K562 (cell line): ENCODE data around the gene ZBTB33.

Experiments
- FOS ChIP-seq: IDR thresholded peaks from 3 replicates; pipeline ENCODE4 v1.6.1; 2011; ENCODE audit not compliant: insufficient read length; ENCODE audit errors: extremely low read depth
- FOXK2 ChIP-seq, 2 experiments: fragments of 450-650 bp; IDR thresholded peaks in 1 of 2; conservative IDR thresholded peaks in 1 of 2; 2 replicates each; pipeline ENCODE4 v1.6.1; 2016; ENCODE audit warnings: low read depth in 2 of 2, mild to moderate bottlenecking in 1 of 2
- IFI16 ChIP-seq: fragments of 250-450 bp; sonication (Bioruptor Pico); IDR thresholded peaks from 2 replicates; pipeline ENCODE4 v2.1.2; 2022; ENCODE audit warnings: mild to moderate bottlenecking, inconsistent platforms
- PCBP1 ChIP-seq: fragments of 200-400 bp; formaldehyde crosslinking; IDR thresholded peaks from 2 replicates; pipeline ENCODE4 v1.6.1; 2018; ENCODE audit warnings: mild to moderate bottlenecking, low read depth, low read length; ENCODE audit not compliant: poor library complexity, severe bottlenecking
- PML ChIP-seq: IDR thresholded peaks from 2 replicates; pipeline ENCODE4 v1.6.1; 2012; ENCODE audit warnings: low read length, inconsistent platforms
- RAD51 ChIP-seq: fragments of 450-650 bp; IDR thresholded peaks from 2 replicates; pipeline ENCODE4 v1.7.1; 2016; ENCODE audit warnings: low read depth, mild to moderate bottlenecking, borderline replicate concordance
- SIN3B ChIP-seq: fragments of 450-650 bp; IDR thresholded peaks from 2 replicates; pipeline ENCODE4 v1.6.1; 2017; ENCODE audit warnings: low read depth, mild to moderate bottlenecking, moderate library complexity
- SPI1 ChIP-seq: IDR thresholded peaks from 2 replicates; pipeline ENCODE4 v1.6.1; 2011; ENCODE audit warnings: low read depth, low read length, control low read depth, borderline replicate concordance
- YBX1 ChIP-seq: fragments of 450-650 bp; IDR thresholded peaks from 2 replicates; pipeline ENCODE4 v1.7.1; 2016; ENCODE audit warnings: mild to moderate bottlenecking
- ZC3H11A ChIP-seq: IDR thresholded peaks from 2 replicates; pipeline ENCODE4 v1.6.1; 2012; ENCODE audit warnings: low read depth, low read length, improper control_type of control experiment
- ZFP36 ChIP-seq: fragments of 150-350 bp; IDR thresholded peaks from 2 replicates; pipeline ENCODE4 v1.6.1; 2018; ENCODE audit warnings: low read length, low read depth; ENCODE audit not compliant: partially characterized antibody
- ZZZ3 ChIP-seq: fragments of 450-650 bp; IDR thresholded peaks from 2 replicates; pipeline ENCODE4 v1.6.1; 2016; ENCODE audit warnings: antibody characterized with exemption, mild to moderate bottlenecking, moderate library complexity
- TF ChIP-seq, protein P1 (sequence below), 3 experiments: IDR thresholded peaks in 2 of 3; conservative IDR thresholded peaks in 1 of 3; 2 replicates each; pipeline ENCODE4 v1.5.1; 2011 to 2012; ENCODE audit warnings: low read length in 3 of 3, mild to moderate bottlenecking in 3 of 3, control low read depth in 2 of 3, improper control_type of control experiment in 1 of 3, inconsistent platforms in 1 of 3, low read depth in 1 of 3, mixed read lengths in 1 of 3, moderate library complexity in 1 of 3; ENCODE audit not compliant: insufficient read depth in 2 of 3

DNA sequence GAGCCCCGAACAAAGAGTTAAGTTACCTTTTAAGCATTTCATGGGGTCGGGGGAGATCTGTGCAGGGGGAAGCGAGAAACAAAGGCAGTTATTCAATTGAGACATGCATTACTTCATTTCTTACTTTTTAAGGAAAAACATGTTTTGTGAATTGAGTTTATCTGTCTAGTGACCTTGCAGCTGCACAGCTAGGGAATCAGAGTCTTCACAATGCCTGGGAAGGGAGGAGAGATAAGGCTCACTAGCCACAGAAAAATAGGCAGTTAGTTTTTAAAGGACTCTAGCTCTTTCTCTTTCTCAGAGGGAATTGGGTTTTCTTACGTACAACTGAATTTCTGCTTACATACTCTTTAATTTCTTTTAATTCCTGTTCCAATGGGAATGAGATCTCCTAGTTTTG, 26.2 kb upstream of the ZBTB33 start:
- TF ChIP-seq, protein P1, sequence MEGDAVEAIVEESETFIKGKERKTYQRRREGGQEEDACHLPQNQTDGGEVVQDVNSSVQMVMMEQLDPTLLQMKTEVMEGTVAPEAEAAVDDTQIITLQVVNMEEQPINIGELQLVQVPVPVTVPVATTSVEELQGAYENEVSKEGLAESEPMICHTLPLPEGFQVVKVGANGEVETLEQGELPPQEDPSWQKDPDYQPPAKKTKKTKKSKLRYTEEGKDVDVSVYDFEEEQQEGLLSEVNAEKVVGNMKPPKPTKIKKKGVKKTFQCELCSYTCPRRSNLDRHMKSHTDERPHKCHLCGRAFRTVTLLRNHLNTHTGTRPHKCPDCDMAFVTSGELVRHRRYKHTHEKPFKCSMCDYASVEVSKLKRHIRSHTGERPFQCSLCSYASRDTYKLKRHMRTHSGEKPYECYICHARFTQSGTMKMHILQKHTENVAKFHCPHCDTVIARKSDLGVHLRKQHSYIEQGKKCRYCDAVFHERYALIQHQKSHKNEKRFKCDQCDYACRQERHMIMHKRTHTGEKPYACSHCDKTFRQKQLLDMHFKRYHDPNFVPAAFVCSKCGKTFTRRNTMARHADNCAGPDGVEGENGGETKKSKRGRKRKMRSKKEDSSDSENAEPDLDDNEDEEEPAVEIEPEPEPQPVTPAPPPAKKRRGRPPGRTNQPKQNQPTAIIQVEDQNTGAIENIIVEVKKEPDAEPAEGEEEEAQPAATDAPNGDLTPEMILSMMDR (IDR thresholded peaks at IDR 0.05 in 2 of 3, conservative IDR thresholded peaks at IDR 0.05 in 1 of 3; ENCODE audit: insufficient read depth in 2 of 3, low read depth in 1 of 3, low read length in 3 of 3) = no peak
- TF ChIP-seq PML = no peak
- no peak for TF ChIP-seq ZZZ3
- no peak for TF ChIP-seq RAD51
- no peak for TF ChIP-seq ZC3H11A
- TF ChIP-seq ZFP36 = no peak
- no peak for TF ChIP-seq FOS
- no peak for TF ChIP-seq YBX1
- no peak for TF ChIP-seq IFI16
- TF ChIP-seq SPI1 = no peak
- TF ChIP-seq PCBP1 = no peak
- no peak for TF ChIP-seq SIN3B
- TF ChIP-seq FOXK2 (conservative IDR thresholded peaks at IDR 0.05 in 1 of 2, IDR thresholded peaks at IDR 0.05 in 1 of 2; ENCODE audit: low read depth in 2 of 2) = no peak
